ENCODE data around the gene PPM1A.
A peak's percentile ranks its signal among the peaks of the same experiment; 100 is the strongest.

The PPM1A gene

GRCh38 chr14:60240139-60240856 is 8.7 kb upstream of the PPM1A start:
- Histone ChIP-seq H3K4me1 (peaks cover 15% of the 10 kb centered on the region), H3K36me3 (replicated peaks) (no peaks in the 10 kb centered on the region), H3K4me3 (no peak overlapping the region), H3K27me3 (ENCODE audit: low read depth) (no peaks in the 10 kb centered on the region), H3K9me3 (no peaks in the 10 kb centered on the region)
- DNase-seq (ENCODE audit: low spot score in 2 of 2), result no peak
- in situ Hi-C loops (cut with MboI; ENCODE audit: low sequenced_read_pairs), result no loop called here

- peak; percentile 43 to 75 for DNase-seq (ENCODE audit: low spot score in 2 of 2)
- H3K9me3 ChIP-seq, result no peaks in the 10 kb centered on the region
- peaks cover 15% of the 10 kb centered on the region for H3K4me1 ChIP-seq
- in situ Hi-C loops (cut with MboI; ENCODE audit: low sequenced_read_pairs), result no loop called here
- no peaks in the 10 kb centered on the region for H3K36me3 ChIP-seq (replicated peaks)
- H3K4me3 ChIP-seq, result no peak overlapping the region
- no peaks in the 10 kb centered on the region for H3K27me3 ChIP-seq (ENCODE audit: low read depth)
Observed at GRCh38 chr14:60241091-60241490, 7.9 kb upstream of the PPM1A start.

- no peak for DNase-seq (ENCODE audit: low spot score in 2 of 2)
- Histone ChIP-seq H3K9me3 (no peaks in the 10 kb centered on the region), H3K4me1 (peaks cover 15% of the 10 kb centered on the region), H3K4me3 (no peak overlapping the region), H3K36me3 (replicated peaks) (no peaks in the 10 kb centered on the region), H3K27me3 (ENCODE audit: low read depth) (no peaks in the 10 kb centered on the region)
- in situ Hi-C loops (cut with MboI; ENCODE audit: low sequenced_read_pairs), result no loop called here
Observed at GRCh38 chr14:60242429-60242828, 6.6 kb upstream of the PPM1A start.

GRCh38 chr14:60245380-60246177 is 3.4 kb upstream of the PPM1A start:
- in situ Hi-C loops (cut with MboI; ENCODE audit: low sequenced_read_pairs), result no loop called here
- no peaks in the 10 kb centered on the region for H3K27me3 ChIP-seq (ENCODE audit: low read depth)
- no peak for DNase-seq (ENCODE audit: low spot score in 2 of 2)
- no peak overlapping the region for H3K4me3 ChIP-seq
- H3K4me1 ChIP-seq, result peaks cover 28% of the 10 kb centered on the region
- H3K9me3 ChIP-seq, result no peaks in the 10 kb centered on the region
- H3K36me3 ChIP-seq (replicated peaks), result no peaks in the 10 kb centered on the region

GRCh38 chr14:60247994-60248696 is 876 bp upstream of the PPM1A start:
- Histone ChIP-seq H3K9me3 (no peaks in the 10 kb centered on the region), H3K4me3 (peak overlapping the region; percentile 43), H3K27me3 (ENCODE audit: low read depth) (no peaks in the 10 kb centered on the region), H3K4me1 (peaks cover 33% of the 10 kb centered on the region), H3K36me3 (replicated peaks) (no peaks in the 10 kb centered on the region)
- DNase-seq (ENCODE audit: low spot score in 2 of 2), result peak; percentile 90 to 92
- in situ Hi-C loops (cut with MboI; ENCODE audit: low sequenced_read_pairs), result no loop called here

- DNase-seq (ENCODE audit: low spot score in 2 of 2), result peak; percentile 71 to 86
- in situ Hi-C loops (cut with MboI; ENCODE audit: low sequenced_read_pairs), result no loop called here
Observed at GRCh38 chr14:60249321-60250256, 568 bp downstream of the PPM1A start.

GRCh38 chr14:60250257-60251035 is 1.4 kb downstream of the PPM1A start:
- H3K27me3 ChIP-seq (ENCODE audit: low read depth), result no peaks in the 10 kb centered on the region
- no peaks in the 10 kb centered on the region for H3K9me3 ChIP-seq
- no peaks in the 10 kb centered on the region for H3K36me3 ChIP-seq (replicated peaks)
- in situ Hi-C loops (cut with MboI; ENCODE audit: low sequenced_read_pairs), result no loop called here
- peaks cover 45% of the 10 kb centered on the region for H3K4me1 ChIP-seq
- peak; percentile 50 to 54 for DNase-seq (ENCODE audit: low spot score in 2 of 2)
- H3K4me3 ChIP-seq, result peak overlapping the region; percentile 51

More at GRCh38 chr14:60249321-60250256, 568 bp downstream of the PPM1A start:
- Histone ChIP-seq H3K4me3 (peak overlapping the region; percentile 51), H3K4me1 (peaks cover 45% of the 10 kb centered on the region), H3K36me3 (replicated peaks) (no peaks in the 10 kb centered on the region), H3K9me3 (no peaks in the 10 kb centered on the region), H3K27me3 (ENCODE audit: low read depth) (no peaks in the 10 kb centered on the region)

GRCh38 chr14:60251877-60252276 is 2.9 kb downstream of the PPM1A start:
- Histone ChIP-seq H3K9me3 (no peaks in the 10 kb centered on the region), H3K36me3 (replicated peaks) (no peaks in the 10 kb centered on the region), H3K27me3 (ENCODE audit: low read depth) (no peaks in the 10 kb centered on the region), H3K4me3 (no peak overlapping the region), H3K4me1 (peaks cover 46% of the 10 kb centered on the region)
- DNase-seq (ENCODE audit: low spot score in 2 of 2), result no peak
- in situ Hi-C loops (cut with MboI; ENCODE audit: low sequenced_read_pairs), result no loop called here

GRCh38 chr14:60252630-60253029 is 3.6 kb downstream of the PPM1A start:
- in situ Hi-C loops (cut with MboI; ENCODE audit: low sequenced_read_pairs), result no loop called here
- H3K27me3 ChIP-seq (ENCODE audit: low read depth), result no peaks in the 10 kb centered on the region
- H3K4me1 ChIP-seq, result peaks cover 52% of the 10 kb centered on the region
- no peaks in the 10 kb centered on the region for H3K36me3 ChIP-seq (replicated peaks)
- H3K4me3 ChIP-seq, result no peak overlapping the region
- no peak for DNase-seq (ENCODE audit: low spot score in 2 of 2)
- H3K9me3 ChIP-seq, result no peaks in the 10 kb centered on the region

GRCh38 chr14:60253649-60254048 is 4.6 kb downstream of the PPM1A start:
- in situ Hi-C loops (cut with MboI; ENCODE audit: low sequenced_read_pairs), result no loop called here
- peaks cover 51% of the 10 kb centered on the region for H3K4me1 ChIP-seq
- H3K36me3 ChIP-seq (replicated peaks), result no peaks in the 10 kb centered on the region
- no peaks in the 10 kb centered on the region for H3K27me3 ChIP-seq (ENCODE audit: low read depth)
- no peak for DNase-seq (ENCODE audit: low spot score in 2 of 2)
- H3K9me3 ChIP-seq, result no peaks in the 10 kb centered on the region
- no peak overlapping the region for H3K4me3 ChIP-seq

- DNase-seq (ENCODE audit: low spot score in 2 of 2), result peak; percentile 19 to 32
- Histone ChIP-seq H3K27me3 (ENCODE audit: low read depth) (no peaks in the 10 kb centered on the region), H3K4me1 (peaks cover 50% of the 10 kb centered on the region), H3K9me3 (no peaks in the 10 kb centered on the region), H3K36me3 (replicated peaks) (no peaks in the 10 kb centered on the region), H3K4me3 (no peak overlapping the region)
- in situ Hi-C loops (cut with MboI; ENCODE audit: low sequenced_read_pairs), result no loop called here
Observed at GRCh38 chr14:60254176-60254575, 5.2 kb downstream of the PPM1A start.

GRCh38 chr14:60257865-60258264 is 8.8 kb downstream of the PPM1A start:
- Histone ChIP-seq H3K4me1 (peaks cover 29% of the 10 kb centered on the region), H3K27me3 (ENCODE audit: low read depth) (no peaks in the 10 kb centered on the region), H3K4me3 (no peak overlapping the region), H3K36me3 (replicated peaks) (no peaks in the 10 kb centered on the region), H3K9me3 (no peaks in the 10 kb centered on the region)
- DNase-seq (ENCODE audit: low spot score in 2 of 2), result no peak
- in situ Hi-C loops (cut with MboI; ENCODE audit: low sequenced_read_pairs), result no loop called here
